GM19397 (cell line): ENCODE measurements around the gene FAM13C.

Experiments
- ATAC-seq: cut with Tn5 transposase; IDR thresholded peaks from one replicate; pipeline ENCODE4 v1.9.1; 2021; ENCODE audit warnings: mild to moderate bottlenecking, moderate library complexity; ENCODE audit not compliant: unreplicated experiment

The FAM13C gene

GRCh38 chr10:59362959-59363381 is 621 bp upstream of the FAM13C start:
- ATAC-seq: no peak

DNA sequence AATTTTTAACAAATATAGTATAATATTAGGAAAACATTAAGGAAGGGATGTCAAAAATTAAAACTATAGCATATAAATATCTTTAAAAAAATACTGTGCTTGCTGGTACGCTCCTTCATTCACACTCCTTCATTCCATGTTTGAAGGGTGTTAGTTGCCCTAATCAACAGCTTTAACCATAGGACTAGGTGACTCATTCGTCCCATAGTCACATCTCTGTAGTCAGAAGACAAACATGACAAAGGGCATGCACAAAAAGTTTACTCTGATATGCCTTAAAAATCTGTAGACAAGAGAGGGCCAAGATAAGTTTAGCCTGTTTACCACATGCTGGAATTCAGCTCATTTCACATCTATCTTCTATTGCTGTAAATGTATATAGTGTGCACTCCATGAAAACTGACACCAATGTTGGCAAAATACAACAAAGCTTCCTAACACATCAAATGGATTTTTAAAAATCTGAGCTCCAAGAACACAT is 646 bp downstream of the FAM13C start:
- no peak for ATAC-seq

- ATAC-seq: no peak
Measured at GRCh38 chr10:59360605-59361405, 1.5 kb downstream of the FAM13C start.

GRCh38 chr10:59358576-59358975 is 3.8 kb downstream of the FAM13C start:
- no peak for ATAC-seq

DNA sequence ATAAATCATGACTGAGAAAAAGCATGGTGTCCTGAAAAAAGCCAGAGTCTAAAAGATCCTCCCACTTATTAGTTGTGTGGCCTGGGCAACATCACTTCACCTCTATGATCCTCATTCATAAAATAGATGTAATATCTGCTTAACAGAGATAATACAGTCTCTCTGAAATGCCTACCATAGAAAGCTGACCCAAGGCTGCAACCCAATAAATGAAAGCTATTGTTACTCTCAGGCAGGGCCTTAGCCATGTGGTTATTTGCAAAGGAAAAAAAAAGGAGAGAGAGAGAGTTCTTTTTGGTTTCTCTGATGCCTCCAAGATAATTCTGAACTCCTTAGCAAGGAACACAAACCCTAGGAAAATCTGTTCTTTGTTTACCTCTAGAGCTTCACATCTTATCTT is 7.9 kb downstream of the FAM13C start:
- no peak for ATAC-seq

GRCh38 chr10:59350558-59350957 is 11.8 kb downstream of the FAM13C start:
- ATAC-seq: no peak

DNA sequence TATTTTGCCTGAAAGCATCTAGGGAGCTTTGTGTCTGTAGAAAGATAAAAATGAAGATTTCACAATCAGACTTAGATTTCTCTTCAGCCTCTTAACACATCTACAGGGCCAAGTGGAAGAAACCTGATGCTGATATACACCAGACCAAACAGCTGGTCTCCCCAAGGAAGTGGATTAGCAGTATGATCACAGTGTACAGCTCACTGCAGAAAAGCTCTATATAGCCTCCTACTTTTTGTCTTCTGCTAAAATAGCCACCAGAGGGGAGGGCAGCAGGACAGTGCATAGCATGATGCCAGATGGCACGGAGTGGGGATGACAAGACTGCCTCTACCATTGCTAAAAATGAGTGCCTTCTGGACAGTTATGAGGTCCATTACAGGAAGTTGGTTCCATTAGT is 16.0 kb downstream of the FAM13C start:
- no peak for ATAC-seq

DNA sequence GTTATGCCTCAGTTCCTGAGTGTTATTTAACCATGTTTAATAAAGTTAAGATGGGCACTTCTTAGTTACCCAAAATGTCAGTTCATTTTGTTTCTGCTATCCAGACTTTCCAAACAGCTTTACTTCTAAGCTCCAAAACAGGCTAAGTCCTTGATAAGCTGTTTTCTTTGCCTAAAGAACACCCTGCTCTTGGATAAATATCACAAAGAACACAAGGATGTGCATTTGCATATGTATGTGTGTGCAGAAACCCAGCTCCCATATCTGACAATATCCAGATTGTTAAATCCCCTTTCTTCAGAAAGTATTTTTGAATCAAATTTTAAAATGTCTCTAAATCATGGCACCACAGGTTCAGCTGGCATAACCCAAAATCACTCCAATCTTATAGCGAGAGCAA is 19.6 kb downstream of the FAM13C start:
- ATAC-seq: no peak

DNA sequence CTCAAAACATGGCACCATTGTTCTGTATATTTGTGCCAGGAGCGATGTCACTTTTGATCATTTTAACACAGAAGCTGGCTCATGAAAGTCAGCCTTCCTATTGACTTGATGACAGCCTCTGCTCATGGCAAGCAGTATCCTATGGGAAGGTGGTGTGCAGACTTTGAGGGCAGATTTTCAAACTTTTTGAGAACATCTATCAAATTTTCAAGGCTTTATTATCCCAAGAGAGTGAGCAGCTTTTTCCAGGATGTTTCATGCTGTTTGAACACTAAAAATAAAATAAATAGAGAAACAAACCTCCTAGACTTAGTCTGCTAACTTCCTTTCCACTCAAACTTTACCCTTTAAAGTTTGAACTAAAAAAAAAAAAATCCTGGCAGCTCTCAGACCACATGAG is 20.3 kb downstream of the FAM13C start:
- no peak for ATAC-seq

DNA sequence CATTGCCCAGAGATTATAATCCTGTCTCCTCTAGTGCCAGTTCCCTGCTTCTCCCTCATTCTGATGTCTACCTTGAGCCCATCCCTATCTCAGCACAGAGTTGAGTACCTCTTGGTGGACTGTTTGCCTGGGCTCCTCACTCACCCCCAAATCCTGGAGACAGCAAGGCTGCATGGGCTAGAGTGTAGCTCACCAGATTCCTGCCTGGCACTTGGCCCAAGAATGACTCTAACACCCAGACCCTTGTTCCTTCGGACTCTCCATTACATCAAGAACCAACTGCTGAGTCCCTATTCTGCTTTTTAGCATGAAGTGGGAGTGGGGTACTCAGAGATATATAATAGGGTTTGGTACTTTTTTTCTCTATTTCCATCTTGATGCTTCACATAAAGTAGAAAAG is 22.1 kb downstream of the FAM13C start:
- ATAC-seq: no peak

GRCh38 chr10:59339351-59339750 is 23.0 kb downstream of the FAM13C start:
- ATAC-seq: no peak

DNA sequence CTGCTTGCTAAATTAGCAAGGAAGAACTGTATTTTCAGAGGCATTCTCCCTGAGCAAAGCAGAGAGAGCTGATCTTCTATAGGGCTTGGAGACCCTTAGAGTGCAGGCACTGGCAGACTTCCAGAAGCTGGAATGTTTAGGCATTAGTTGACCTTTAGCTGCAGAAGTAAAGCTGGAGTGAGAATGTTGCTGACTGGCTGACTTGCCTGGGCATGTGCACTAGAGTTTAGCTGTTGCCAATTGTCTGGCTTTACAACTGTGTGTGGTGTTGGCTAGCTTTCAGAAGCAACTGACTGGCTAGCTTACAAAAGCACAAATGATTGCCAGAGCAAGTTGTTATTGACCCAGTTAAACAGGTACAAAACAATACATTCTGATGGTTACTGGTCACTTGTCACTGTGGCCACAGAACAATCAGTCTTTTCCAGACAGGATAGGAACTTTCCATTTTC is 25.1 kb downstream of the FAM13C start:
- ATAC-seq: no peak

GRCh38 chr10:59336632-59337031 is 25.7 kb downstream of the FAM13C start:
- ATAC-seq: no peak

GRCh38 chr10:59335497-59335896 is 26.9 kb downstream of the FAM13C start:
- no peak for ATAC-seq

DNA sequence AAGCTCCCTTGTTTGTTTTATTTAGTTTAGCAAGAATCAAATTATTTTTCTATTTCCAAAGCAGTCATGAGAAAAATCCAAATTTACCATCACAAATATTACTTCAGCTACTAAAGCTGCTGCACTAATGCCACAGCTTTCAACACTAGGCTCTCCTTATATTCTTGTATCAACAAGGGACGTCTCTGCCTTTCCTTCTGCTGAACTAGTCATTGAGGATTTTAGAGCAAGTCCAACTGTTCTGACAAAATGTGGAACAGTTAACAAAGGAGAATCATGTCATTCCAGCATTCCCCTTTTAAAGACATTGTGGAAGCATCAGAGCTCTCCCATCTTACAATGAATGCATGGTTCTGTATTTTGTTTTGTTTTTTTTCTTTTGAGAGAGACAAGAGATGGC is 28.6 kb downstream of the FAM13C start:
- ATAC-seq: no peak

GRCh38 chr10:59332581-59332980 is 29.8 kb downstream of the FAM13C start:
- no peak for ATAC-seq

GRCh38 chr10:59331661-59332060 is 30.7 kb downstream of the FAM13C start:
- ATAC-seq: no peak

DNA sequence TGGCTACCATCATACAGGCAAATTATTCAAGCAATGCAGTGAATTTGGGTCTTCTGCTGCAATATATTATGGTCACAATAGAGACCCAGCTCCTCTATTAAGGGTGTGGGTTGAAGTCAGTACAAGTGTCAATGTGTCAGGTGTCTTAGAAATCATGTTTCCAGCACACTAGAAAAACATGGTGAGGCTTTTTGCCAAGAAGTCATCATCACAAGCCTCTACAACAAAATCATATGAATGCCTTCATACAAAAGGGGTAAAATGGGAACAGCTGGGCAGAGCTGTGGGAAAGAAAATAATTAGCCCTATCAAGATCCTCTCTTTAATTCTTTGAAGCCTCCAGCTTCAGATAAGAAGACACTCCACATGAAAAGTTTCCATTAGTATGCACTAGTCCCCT is 37.2 kb downstream of the FAM13C start:
- no peak for ATAC-seq

GRCh38 chr10:59324597-59324996 is 37.8 kb downstream of the FAM13C start:
- no peak for ATAC-seq

DNA sequence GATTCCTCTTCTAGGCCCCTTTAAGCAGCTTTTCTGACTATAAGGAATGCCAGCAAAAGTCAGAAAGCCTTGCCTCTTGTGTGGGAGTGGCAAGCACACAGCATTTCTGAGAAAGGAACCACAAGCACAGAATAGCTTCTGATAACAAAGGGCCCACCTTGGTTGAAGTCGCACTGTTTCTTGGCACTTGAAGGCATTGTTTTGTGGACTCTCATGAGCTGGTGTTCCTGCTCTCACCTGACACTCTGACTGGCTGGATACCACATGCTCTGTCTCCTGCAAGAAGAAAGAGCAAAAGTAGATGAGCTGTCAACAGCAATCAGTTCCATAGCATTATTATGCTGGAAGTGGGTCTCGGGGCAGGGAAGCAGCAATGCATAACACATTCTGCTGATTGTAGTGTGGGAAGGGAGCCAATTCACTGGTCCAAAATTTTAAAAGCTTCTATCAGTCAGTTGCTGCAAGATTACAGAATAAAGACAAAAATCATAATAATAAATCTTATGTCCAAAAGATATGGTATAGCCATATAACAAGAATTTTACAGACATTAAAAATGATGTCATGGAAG is 38.4 kb downstream of the FAM13C start:
- no peak for ATAC-seq

- no peak for ATAC-seq
Measured at GRCh38 chr10:59323036-59323459, 39.3 kb downstream of the FAM13C start.

GRCh38 chr10:59322131-59322530 is 40.2 kb downstream of the FAM13C start:
- no peak for ATAC-seq
